ENCODE results near the gene LANCL3.
"Not testable (repeated sequence)": the region's sequence is repeated elsewhere in the genome, so short reads cannot be mapped to it uniquely, and the experiment has no call there.

LANCL3 gene

DNA sequence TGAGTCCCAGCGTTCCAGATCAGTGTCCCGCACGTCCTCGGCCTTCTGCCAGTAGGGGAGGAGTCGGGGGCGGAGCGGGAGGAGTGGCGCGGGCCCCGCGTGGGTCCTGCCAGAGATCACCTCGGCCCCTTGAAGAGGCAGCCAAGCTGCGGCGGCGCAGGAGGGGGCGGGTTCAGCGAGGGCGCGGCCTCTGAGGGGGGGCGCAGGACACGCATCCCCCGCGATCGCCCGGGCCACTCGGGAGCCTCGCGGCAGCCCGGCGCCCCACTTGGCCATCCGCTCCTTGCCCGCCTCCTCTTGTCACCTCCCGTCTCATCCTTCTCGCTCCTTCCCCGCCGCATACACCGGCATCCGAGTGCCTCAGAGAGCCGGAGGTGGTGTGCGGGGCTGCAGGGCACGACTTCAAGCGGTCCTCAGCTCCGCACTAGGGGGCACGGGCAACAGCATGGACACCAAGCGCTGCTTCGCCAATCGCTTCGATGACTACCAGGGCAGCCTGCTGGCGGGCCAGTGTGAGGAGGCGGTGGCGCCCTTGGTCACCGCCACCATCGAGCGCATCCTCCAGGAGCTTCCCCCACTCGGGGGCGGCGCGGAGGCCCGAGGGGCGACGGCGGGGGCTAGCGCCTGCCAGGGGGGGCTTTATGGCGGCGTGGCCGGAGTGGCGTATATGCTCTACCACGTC lies at the start of gene LANCL3:
TSS of gene LANCL3 (plus strand) at position 236 of the 682 bp plus-strand sequence. CDS start at position 446, 210 bp downstream.
- DNase-seq = not testable (repeated sequence)

- not testable (repeated sequence) for DNase-seq
Measured at GRCh38 chrX:37523673-37524072, 47.8 kb upstream of the LANCL3 start.

GRCh38 chrX:37541991-37542390 lies 29.5 kb upstream of the LANCL3 start:
- no peak for DNase-seq

GRCh38 chrX:37542791-37543190 lies 28.7 kb upstream of the LANCL3 start:
- no peak for DNase-seq

DNA sequence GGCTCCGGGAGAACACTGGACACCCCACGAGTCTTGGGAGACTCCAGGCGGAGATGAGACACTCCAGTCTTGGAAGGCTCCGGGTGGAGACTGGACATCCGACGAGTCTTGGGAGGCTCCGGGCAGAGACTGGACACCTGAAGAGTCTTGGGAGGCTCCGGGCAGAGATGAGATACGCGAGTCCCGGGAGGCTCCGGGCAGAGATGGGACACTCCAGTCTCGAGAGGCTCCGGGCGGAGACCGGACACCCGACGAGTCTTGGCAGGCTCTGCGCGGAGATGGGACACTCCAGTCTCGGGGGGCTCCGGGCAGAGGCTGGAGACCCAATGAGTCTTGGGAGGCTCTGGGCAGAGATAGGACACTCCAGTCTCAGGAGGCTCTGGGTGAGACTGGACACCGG lies 28.1 kb upstream of the LANCL3 start:
- no peak for DNase-seq

GRCh38 chrX:37544531-37544930 lies 26.9 kb upstream of the LANCL3 start:
- DNase-seq = not testable (repeated sequence)

DNA sequence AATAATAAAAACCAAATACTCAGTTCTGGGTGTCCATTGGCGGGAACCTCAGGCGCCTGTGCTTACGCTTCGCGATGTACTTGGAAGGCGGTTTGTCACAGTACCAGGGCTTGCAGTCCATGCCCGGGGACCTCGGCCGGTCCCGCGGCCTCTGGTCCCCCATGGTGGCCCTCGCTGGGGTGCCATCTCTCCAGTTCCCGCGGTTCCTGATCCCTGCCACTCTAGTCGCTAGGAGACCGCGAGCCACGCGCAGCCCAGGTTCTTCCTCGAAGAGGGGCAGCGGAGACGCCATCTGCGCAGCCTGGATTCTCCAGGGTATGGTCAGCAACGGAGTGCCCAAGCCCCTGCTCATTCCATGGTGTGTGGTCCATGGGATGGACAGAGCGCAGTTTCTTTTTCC lies 26.4 kb upstream of the LANCL3 start:
- DNase-seq = no peak

- not testable (repeated sequence) for DNase-seq
Measured at GRCh38 chrX:37549619-37550018, 21.8 kb upstream of the LANCL3 start.

DNA sequence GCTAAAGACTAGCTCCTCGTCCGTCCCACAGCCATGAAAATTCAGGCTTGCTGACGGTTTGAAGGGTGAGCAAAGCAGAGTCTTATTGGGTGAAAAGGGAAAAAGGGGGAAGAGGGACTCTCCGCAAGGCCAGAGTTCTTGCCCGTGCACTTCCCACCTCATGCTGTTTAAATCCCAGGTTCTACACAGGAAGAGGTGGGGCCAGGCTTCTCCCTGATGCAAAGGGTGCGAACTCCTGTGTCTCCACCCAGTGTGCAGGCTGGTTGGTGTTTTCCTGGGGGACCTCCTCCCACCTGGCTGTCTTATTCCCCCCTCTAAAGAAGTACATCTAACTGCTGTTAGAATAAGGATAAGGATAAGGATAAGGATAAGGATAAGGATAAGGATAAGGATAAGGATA lies 18.0 kb upstream of the LANCL3 start:
- DNase-seq = no peak

- DNase-seq = not testable (repeated sequence)
Measured at GRCh38 chrX:37565254-37565653, 6.2 kb upstream of the LANCL3 start.

GRCh38 chrX:37570349-37570748 lies 1.1 kb upstream of the LANCL3 start:
- not testable (repeated sequence) for DNase-seq

GRCh38 chrX:37572108-37572587 lies 687 bp downstream of the LANCL3 start:
- peak; percentile 23 for DNase-seq

GRCh38 chrX:37573121-37573520 lies 1.7 kb downstream of the LANCL3 start:
- peak; percentile 28 for DNase-seq

- no peak for DNase-seq
Measured at GRCh38 chrX:37578045-37578444, 6.6 kb downstream of the LANCL3 start.

DNA sequence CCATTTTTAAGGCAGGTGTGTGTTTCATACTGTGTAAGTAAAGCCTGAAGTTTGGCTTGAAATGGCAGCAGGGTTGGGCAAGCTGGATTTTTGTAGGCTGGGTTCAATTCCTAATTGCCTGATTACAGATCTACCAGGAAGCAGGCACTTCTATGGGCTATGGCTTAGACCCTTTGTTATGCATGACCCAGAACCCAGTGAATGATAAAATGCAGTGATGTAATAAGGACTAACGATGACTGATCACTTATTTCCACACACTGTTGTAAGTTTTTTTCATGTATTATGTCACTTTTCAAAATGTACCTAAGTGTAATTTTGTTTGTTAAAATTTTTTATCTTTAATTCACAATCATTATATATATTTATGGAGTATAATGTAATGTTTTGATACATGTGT lies 8.6 kb downstream of the LANCL3 start:
- no peak for DNase-seq

- not testable (repeated sequence) for DNase-seq
Measured at GRCh38 chrX:37587337-37587736, 15.9 kb downstream of the LANCL3 start.

- no peak for DNase-seq
Measured at GRCh38 chrX:37590047-37590446, 18.6 kb downstream of the LANCL3 start.

DNA sequence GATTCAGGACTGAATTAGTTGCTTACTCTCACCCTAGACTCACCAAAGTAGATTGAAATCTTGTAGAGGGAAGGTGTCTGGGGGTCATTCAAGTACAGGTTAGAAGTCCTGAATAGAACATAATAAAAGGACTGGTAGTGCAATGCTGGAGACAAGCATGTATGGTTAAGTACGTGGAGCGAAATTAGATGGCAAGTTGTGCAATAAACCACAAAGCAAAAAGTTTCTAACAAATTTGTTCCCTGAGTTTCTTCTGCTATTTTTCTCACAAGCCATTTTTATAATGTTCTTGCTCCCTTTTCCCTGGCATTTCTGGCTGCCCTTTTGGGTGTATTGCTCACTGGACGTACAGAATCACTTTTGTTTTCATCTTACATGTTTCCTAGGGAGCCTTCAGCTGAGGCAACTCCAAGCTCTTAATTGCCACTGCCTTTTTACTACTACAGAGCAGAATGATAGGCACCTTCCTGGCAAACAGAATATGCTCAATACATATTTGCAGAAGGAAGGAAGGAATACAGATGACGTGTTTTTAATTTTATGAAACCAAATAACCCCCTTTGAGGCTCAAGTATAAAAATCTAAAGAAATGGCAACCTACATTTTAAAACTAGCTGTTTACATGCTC lies 23.4 kb downstream of the LANCL3 start:
- peak; percentile 35 for DNase-seq

DNA sequence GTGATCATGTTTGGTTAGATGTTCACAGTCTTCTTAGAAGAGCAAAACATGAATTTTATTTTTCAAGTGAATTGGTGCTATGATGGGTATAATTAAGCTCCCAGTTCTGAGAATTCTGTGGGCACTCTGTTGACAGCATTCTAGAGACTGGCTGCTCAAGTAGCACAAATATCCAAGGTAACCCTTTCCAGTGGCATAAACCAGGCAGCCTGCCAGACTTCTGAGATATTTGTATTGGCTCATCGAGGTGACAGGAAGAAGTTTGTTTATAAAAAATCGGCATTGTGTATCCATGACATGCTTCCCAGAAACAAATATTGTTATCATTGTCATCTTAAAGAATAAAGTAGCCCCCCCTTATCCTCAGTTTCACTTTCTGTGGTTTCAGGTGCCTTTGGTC lies 28.3 kb downstream of the LANCL3 start:
- DNase-seq = no peak

GRCh38 chrX:37603938-37604409 lies 32.5 kb downstream of the LANCL3 start:
- DNase-seq = no peak

DNA sequence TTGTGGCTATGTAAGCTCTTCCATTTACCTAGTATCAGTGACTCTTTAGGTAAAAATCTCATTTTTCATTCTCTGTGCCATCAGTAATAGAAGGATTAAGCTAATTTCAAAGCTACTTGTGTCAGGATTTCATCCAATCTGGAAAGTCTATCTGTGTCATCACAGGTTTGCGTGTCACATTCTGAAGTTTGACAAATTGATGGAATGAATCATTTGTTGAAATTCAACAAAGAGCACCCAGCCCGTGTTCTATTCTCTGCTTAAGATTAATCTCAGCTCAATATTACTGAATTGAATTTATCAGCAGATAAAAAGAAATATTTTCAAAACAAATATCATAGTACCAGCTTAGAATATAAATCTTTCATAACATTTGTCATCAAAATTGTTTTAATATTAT lies 35.8 kb downstream of the LANCL3 start:
- DNase-seq = no peak

- DNase-seq = no peak
Measured at GRCh38 chrX:37608156-37608555, 36.7 kb downstream of the LANCL3 start.

DNA sequence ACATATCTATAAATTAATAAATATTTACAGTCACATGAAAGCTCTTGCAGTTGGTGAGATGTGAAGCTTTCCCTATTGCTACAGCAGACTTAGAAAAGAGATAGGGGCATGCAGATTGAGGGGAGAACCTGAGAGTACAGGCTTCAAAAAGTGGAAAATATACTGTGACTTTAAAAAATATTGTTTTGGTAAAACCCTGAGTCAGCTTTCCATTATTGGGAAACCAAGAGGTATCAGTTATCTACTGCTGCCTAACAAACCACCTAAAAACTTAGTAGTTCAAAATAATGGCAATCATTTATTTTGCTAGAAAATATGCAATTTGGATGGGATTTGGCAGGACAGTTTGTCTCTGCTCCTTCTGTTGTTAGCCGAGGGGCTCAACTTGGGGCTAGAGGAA lies 38.3 kb downstream of the LANCL3 start:
- DNase-seq = no peak

DNA sequence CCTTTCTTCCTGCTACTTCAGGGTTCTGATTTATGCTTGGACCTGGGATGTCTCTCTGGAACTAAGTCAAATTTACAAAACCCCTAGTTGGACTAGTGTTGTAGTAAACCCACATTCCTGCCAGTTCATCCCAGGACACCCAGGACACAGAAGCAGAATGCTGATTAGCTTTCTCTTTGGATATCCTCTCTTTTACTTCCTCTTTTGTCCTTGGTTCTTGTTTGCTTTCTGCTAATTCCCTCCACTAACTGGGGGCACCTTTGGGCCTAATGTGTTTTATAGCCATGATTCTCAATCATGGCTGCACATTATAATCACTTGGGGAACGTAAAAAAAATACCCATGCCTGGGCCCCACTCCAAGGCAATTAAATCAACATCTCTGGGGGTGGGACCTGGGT lies 42.5 kb downstream of the LANCL3 start:
- DNase-seq = no peak

All from MV-4-11 (cell line).